HG03097 (cell line): ENCODE data around the gene RUFY4.

Source experiments
- ATAC-seq: cut with Tn5 transposase; IDR thresholded peaks from one replicate; pipeline ENCODE4 v1.9.1; 2021; ENCODE audit not compliant: unreplicated experiment, low FRiP score

Gene RUFY4

GRCh38 chr2:218068721-218069334 is at the start of gene RUFY4:
Gene RUFY4, plus strand, starts transcription at chr2:218069253. Its CDS starts 1,353 bp downstream, at chr2:218070606.
- peak; percentile 59 for ATAC-seq

- ATAC-seq: no peak
Measured at GRCh38 chr2:218019411-218020060, 49.5 kb upstream of the RUFY4 start.

GRCh38 chr2:218020281-218020680 is 48.8 kb upstream of the RUFY4 start:
- no peak for ATAC-seq

GRCh38 chr2:218020966-218021535 is 48.0 kb upstream of the RUFY4 start:
- ATAC-seq: no peak

- ATAC-seq: no peak
Measured at GRCh38 chr2:218021536-218022071, 47.4 kb upstream of the RUFY4 start.

- no peak for ATAC-seq
Measured at GRCh38 chr2:218022131-218022850, 46.8 kb upstream of the RUFY4 start.

GRCh38 chr2:218022851-218023530 is 46.1 kb upstream of the RUFY4 start:
- no peak for ATAC-seq

- ATAC-seq: no peak
Measured at GRCh38 chr2:218023636-218024035, 45.4 kb upstream of the RUFY4 start.

- ATAC-seq: no peak
Measured at GRCh38 chr2:218024336-218024735, 44.7 kb upstream of the RUFY4 start.

GRCh38 chr2:218024871-218025270 is 44.2 kb upstream of the RUFY4 start:
- ATAC-seq: no peak

- no peak for ATAC-seq
Measured at GRCh38 chr2:218026244-218026643, 42.8 kb upstream of the RUFY4 start.

GRCh38 chr2:218026676-218027425 is 42.2 kb upstream of the RUFY4 start:
- no peak for ATAC-seq

GRCh38 chr2:218027426-218028188 is 41.4 kb upstream of the RUFY4 start:
- ATAC-seq: no peak

- no peak for ATAC-seq
Measured at GRCh38 chr2:218028189-218028495, 40.9 kb upstream of the RUFY4 start.

GRCh38 chr2:218028562-218029348 is 40.3 kb upstream of the RUFY4 start:
- no peak for ATAC-seq

GRCh38 chr2:218029366-218030360 is 39.4 kb upstream of the RUFY4 start:
- no peak for ATAC-seq

- no peak for ATAC-seq
Measured at GRCh38 chr2:218030409-218031195, 38.5 kb upstream of the RUFY4 start.
